HG02642 (cell line): ENCODE data around the gene METRNL.

ENCODE experiments used
- ATAC-seq: cut with Tn5 transposase; IDR thresholded peaks from one replicate; pipeline ENCODE4 v1.9.1; 2021; ENCODE audit warnings: mild to moderate bottlenecking; ENCODE audit not compliant: unreplicated experiment, poor library complexity

Gene METRNL

DNA sequence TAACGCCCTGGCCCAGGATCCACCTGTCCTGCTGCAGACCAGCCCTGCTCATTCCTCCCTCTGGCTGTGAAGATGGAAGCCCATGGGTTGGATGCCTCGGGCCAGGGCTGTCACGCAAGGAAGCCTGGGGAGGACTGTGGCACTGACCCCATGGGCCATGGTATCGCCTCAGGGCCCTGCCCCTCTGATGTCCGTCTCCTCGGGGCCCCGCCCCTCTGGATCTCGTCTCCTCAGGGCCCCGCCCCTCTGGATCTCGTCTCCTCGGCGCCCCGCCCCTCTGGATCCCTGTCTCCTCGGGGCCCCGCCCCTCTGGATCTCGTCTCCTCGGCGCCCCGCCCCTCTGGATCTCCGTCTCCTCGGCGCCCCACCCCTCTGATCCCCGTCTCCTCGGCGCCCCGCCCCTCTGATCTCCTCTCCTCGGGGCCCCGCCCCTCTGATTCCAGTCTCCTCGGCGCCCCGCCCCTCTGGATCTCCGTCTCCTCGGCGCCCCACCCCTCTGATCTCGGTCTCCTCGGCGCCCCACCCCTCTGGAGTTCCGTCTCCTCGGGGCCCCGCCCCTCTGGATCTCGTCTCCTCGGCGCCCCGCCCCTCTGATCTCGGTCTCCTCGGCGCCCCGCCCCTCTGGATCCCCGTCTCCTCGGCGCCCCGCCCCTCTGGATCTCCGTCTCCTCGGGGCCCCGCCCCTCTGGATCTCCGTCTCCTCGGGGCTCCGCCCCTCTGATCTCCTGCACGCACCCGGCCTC, 24.0 kb downstream of the METRNL start:
- no peak for ATAC-seq

DNA sequence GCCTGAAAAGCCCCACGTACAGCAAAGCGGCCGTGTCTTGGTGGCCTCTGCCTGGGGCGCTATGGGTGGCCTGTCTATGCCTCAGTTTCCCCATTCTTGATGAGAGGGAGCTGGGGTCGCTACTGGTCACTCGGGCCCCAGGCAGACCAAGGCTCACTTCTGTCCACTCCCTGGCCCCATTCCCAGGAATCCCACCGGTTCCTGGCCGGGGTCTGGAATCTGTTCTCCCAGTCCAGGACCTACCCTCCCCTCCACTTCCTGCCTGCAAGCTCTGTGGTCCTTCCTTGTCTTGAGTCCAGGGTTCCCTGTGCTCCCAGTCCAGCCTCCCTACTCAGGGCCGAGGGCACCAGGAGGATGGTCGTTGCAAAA, 24.5 kb downstream of the METRNL start:
- no peak for ATAC-seq

DNA sequence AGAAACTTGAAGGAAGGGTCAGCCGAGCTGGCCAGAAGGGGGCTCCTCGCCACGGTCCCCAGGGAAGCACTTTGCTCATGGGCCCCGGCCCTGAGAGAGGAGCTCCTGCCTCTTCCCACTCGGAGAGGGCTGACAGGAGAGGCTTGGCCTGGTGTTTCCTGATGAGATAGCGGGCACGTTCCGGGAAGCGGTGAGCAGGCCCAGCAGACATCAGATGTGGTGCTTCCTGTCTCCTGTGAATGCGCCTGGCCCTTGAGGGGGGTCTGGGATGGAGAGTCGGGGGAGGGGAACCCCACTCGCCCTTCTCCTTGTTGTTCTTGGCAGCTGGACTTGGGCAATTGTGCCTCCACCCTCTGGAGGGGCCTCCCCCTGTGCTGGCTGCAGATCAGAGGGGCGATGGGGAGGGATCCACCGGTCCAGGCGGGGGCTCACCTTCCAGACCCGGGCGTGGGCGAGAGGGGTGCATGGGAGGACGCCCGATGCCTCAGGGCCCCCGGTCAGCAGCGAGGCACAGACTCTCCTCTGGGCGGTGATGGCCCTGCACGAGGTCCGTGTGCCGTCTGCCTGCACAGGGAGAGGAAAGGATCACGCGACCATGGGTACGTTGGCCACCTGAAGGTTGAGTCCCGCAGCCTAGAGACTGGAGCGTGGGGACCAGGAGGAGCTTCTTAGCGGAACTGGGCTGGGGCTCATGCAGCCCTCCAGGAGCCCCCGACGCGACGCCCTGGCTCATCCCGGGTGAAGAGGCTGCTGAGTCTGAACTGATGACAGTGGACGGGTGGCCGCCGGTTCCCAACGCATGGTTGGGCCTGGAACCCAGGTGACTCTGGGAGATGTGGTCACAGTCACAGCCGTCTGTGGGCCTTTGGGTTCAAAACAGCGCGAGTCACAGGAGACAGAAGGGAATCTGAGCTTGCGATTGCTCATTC, 25.4 kb downstream of the METRNL start:
- ATAC-seq, result no peak

DNA sequence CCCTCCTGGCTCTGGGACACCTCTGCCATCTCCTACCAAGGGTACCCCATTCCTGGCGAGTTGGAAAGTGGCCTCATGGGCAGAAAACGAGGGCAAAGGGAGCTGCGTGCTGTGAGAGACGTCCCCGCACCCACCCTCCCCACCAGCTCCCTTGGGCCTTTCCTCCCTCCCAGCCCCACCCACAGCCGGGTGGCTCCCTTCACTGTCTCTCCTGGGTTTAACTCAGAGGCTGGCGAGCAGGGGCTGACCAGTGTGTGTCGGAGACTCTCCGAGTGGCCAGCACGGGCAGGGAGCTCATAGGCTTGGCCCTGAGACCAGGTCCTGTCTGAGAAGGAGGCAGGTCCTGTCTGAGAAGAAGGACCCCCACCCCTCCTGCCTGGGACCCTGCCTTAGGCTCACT, 26.1 kb downstream of the METRNL start:
- no peak for ATAC-seq

DNA sequence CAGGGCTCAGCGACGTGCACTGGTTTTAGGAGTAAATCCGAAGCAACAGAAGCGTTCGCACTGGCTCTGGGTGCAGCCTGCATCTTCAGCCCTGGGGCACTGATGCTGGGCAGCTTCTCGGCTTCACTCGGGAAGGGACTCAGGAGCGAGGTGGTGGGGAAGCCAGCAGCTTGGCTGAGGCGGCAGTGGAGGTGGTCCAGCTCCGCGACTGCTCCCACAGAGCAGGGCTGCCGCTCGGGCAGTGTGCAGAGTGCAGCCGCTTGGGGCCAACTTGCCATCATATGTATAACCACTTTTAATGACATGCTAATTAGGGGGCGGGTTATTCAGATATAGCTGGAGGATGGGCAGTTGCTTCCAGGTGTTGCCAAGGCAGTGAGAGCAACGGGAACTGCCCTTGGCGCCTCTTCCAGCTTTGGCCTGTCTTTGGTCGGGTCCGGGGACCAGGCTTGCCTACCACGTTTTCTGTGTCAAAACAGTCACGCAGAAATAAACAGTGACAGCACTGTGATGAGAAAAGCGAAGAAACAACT, 26.7 kb downstream of the METRNL start:
- no peak for ATAC-seq

DNA sequence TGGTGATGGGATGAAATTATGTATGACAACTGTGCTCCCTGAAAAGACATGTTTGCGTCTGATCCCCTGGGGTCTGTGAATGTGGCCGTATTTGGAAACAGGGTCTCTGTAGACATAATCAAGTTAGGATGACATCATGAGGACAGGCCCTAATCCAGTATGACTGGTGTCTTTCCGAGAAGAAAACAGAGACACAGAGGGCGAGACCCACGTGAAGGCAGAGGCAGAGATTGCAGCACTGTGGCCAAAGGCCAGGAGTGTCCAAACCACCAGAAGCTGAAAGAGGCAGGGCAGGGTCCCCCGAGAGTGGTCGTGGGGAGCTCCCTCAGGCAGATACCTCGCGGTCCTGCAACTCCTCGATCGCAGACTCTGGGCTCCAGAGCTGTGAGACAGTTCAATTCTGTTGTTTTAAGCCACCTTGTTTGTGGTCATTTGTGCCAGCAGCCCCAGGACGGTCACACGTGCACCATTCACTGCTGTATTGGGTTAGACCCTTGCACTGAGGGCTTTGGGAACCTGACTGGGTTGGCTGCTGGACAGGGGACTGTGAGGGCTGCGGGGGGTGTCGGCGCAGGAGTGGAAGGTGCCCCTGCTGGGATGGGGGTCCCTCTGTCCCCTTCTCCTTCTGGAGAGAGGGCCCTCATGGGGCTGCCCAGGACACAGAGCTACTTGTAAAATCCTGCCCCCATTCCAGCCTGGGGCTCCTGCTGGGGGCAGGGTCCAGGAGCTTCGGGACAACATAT, 27.7 kb downstream of the METRNL start:
- ATAC-seq, result no peak

DNA sequence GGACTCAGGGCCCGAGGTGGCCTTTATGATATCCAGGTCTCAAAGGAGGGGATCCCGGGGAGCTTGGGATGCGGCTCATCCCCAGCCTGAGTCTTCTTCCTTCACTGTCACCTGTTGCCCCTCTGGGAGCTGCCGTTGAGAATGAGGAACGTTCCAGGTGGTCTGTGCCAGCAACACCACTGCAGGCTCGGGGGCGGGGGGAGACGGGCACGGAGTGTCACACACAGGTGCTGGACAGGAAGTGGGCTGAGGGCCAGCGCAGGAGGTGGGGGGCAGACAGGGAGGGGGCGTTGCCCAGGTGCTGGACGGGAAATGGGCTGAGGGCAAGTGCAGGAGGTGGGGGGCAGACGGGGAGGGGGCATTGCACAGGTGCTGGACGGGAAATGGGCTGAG, 28.2 kb downstream of the METRNL start:
- no peak for ATAC-seq

DNA sequence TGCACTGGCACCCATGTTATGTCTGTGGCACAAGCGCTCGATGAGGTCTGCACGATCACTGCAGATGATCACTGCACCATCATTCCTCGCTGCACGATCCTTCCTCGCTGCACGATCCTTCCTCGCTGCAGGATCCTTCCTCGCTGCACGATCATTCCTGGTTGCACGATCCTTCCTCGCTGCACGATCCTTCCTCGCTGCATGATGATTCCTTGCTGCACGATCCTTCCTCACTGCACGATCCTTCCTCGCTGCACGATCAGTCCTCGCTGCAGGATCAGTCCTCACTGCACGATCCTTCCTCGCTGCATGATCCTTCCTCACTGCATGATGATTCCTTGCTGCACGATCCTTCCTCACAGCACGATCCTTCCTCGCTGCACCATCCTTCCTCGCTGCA, 29.3 kb downstream of the METRNL start:
- ATAC-seq, result no peak

DNA sequence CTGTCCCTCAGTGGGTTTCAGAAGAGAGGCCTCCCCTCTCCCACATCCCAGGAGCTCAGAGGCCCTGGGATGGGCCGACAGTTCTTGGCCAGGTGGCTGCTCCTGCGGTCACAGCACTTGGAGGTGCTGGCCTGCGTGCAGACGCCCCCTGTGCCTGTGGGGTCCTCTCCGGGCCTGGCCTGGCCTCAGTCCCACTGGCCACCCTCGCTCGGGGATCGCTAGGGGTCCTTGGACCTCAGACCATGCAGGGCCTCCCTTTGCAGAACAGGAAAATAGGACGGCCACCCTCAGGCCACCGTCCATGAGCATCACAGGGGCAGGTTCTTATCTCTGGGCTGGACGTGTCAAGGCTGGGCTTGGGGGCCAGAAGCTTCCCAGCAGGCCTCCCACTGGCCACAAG, 30.0 kb downstream of the METRNL start:
- no peak for ATAC-seq

DNA sequence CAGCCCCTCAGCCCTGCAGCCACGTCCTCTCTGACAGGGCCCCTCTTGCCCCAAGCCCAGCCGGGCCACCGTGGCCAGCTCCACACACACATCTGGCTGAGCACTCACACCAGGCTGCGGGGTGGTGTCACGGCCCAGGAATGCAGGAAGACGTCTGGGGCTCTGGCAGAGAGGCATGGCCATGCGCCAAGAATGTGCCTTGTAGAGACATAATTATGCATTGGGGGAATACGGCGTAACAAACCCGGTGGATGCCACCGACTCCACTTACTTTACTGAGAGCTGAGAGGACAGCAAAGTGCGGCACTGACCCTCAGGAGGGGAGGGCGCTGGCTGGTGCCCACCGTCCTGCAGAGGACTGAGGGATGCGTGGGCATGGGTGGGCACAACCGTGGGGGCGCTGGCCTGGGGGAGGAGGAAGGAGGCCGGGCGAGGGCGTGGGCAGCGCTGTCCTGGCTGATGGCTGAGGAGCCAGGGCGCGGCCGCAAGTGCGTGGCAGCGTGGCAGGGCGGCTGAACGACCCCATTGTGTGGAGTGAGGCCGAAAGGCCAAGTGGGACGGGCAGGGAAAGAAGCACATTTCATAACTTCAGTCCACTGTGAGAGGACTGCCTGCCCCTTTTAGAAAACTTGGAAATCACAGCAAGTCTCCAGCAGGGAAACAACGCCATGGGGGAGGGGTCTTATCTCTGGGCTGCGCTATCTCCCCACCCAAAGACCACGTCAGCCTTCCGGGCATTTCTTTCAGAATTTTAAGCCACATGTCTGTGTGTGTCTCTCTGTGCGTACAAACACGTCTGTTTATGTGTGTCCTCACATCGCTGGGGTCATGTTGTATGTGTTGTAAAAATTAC, 30.6 kb downstream of the METRNL start:
- no peak for ATAC-seq

DNA sequence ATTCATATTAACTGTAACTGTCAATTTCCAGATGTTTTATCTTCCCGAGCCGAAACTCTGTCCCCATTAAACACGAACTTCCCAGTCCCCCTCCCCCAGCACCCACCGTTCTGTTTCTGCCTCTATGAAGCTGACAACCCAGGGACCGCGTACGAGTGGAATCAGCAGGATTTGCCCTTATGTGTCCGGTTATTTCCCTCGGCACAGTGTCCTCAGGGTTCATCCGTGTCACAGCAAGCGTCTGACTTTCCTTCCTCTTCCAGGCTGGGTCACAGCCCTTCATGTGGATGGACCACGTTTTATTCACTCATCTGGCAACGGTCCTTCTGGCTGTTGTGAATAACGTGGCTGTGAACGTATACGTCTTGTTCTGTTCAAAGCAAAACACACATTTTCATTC, 31.3 kb downstream of the METRNL start:
- no peak for ATAC-seq

DNA sequence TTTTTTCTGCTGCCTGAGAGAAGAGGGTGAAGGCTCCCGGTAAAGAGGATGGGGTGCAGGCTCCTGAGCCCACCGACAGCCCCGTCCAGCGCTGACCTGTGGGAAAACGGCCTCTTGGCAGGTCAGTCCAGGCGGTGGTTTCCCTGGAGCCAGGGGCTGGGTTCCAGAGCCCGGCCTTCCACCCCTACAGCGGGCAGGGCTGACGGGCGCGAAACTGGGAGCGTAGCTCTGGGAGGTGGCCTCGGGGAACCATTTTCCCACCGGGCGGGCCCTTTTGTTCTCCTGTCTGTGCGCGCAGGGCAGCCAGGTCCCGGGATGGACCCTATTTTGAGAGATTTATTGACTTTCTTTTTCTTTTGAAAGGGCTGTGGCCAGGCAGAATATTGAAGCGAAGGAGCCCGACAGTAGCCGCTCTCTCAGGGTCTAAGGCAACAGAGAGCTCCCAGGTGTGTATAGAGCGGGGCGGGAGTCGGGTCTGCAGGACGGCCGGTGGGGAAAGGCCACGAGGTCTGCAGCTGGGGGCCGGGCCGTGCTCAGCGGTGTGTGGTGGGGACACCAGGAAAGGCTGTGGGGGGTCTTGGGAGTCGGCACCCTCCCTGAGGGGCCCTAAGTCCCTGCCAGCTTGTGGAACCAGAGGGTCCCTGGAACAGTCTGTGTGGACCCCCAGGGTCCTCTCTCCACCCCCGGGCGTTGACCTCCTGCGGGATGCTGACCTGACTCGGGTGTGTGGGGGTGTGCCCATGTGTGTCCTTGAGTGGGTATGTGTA, 32.3 kb downstream of the METRNL start:
- ATAC-seq, result no peak

DNA sequence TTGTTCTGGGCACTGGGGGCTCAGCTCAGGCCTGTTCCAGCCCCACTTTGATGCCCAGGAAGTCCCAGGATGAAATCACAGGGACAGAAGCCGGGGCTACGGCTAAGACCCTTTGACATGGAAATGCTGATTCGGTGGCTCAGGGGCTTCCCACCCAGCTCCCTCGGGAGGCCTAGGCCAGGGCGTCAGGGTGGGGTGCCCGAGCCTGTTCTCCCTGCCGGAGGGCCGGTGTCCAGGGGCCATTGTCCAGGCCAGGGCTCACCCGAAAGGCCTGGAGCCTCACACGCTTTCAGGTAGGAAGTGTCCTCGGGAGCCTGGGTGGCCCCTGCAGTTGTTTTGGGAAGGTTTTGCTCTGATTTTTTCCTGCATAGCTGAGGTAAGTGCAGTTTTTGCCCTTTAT, 34.0 kb downstream of the METRNL start:
- no peak for ATAC-seq

DNA sequence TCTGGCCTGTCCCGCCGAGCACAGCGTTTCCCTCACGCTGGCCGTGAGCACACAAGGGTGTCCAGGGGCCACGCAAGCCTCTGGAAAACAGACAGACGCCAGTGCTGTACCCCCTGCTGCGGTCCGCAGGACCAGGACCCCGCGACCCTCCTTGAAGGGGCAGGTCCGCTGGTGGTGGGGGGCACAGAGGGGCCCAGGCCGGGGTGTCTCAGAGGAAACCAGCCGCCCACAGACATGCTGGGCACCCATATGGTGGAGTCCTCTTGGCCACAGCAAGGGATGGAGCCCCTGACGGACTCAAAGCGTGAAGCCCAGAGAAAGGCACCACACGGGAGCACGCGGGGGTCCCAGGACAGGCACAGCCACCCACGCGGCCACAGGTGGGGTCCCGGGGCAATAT, 34.4 kb downstream of the METRNL start:
- ATAC-seq, result no peak

DNA sequence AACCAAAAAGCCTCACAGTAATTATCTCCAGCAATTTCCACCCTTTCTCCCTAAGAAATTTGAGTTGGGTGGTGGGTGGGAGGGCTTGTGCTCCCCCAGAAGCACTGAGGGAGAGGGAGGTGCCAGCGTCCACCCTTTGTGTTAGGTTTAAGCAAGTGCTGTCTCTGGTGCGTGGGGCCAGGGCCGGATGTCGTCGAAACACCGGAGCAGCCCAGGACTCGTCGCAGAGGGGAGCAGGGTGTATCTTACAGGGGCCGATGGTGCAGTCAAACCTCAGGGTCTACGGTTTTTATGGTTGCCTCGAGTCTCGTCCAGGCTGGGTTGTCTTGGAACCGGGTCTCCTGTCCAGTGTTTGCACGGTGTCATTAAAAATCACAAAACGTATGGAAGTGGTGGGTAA, 35.3 kb downstream of the METRNL start:
- no peak for ATAC-seq

DNA sequence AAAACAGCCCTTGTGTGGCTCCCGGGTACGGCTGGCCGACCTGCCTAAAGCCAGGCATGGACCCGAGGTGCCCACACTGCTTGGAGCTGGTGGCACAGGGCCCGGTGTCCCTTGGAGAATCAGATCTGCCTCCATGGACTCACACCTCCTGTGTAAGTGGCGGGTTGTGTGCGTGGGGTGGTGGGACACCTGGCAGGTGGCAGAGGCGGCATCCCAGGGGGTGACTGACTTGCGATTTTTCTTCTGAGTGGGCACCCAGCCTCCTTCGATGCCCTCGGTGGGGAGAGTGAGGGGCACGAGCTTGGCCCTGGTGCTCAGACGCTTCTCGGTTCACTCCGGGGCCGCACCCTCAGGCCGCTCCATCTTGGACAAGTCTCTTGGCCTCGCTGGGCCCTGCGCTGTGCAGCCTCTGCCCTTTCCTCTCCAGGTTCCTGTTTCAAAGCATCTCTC, 35.8 kb downstream of the METRNL start:
- ATAC-seq, result no peak

DNA sequence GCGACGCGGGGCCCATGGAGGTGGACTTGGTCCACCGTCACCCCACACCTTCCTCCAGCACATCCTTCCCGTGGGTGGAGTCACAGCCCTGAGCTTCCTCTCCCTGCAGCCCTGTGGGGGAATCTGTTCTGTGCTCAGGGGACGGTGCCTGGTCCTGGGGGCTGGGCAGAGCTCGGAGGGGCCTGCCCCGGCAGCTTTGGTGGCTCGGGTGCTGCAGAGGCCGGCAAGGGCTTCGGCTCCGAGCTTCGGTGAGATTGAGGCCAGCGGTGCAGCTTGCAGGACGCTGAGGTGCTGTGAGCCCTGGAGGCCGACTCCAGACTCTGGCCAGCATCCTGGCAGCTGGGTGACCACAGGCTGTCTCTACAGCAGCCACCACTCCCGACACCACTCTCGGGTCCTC, 36.4 kb downstream of the METRNL start:
- ATAC-seq, result no peak

DNA sequence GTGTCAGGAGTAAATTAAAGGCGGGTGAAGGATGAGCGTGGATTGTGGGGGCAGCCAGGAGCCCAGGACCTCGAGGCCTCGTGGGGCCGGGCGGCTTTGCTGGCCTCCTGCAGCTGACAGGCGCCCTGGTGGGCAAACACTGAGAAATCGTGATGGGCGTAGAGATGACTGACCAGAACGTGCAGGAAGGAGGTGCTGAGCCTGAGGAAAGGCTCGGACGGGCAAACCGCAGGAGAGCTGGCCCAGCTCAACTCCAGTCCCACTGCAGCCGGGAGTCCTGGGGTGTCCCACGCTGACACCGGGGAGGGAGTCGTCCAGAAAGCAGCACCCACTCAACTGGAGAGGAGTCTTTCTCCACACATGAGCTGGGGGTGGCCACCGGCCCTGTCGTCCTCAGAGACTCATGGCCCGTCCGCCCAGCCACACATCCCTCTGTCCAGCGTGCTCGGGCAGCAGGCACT, 36.9 kb downstream of the METRNL start:
- no peak for ATAC-seq
